Measurements from ENCODE around the gene C18orf32. TPM values are rescaled to one million over a fixed set of nuclear protein-coding genes. Genes with fewer than 3 reads are reported as not detected.

C18orf32 gene
- total and polyA plus RNA-seq, 2 donors (not counting 1 experiment from before 2014, with no cell fraction given), result 11.9 to 39.1 TPM

GRCh38 chr18:49495480-49495879, 8.4 kb upstream of the C18orf32 start:
- Histone ChIP-seq H3K9ac (ENCODE audit: insufficient read depth, low read length) (no peak overlapping the region), H2AFZ (ENCODE audit: low read length) (no peak overlapping the region), H4K20me1 (ENCODE audit: control insufficient read depth, extremely low read depth, insufficient read depth, low read length) (no peaks in the 10 kb centered on the region), H3K9me3 (ENCODE audit: control insufficient read depth, insufficient read depth, low read depth, low read length) (no peaks in the 10 kb centered on the region), H3K79me2 (ENCODE audit: control insufficient read depth, insufficient read depth, low read length) (peaks cover 18% of the 10 kb centered on the region), H3K27me3 (ENCODE audit: control insufficient read depth, insufficient read depth, low read length) (no peaks in the 10 kb centered on the region), H3K4me1 (ENCODE audit: control insufficient read depth, extremely low read depth, insufficient read depth, low read length) (peaks cover 3% of the 10 kb centered on the region), H3K4me2 (ENCODE audit: extremely low read depth, insufficient read depth, low read length) (no peak overlapping the region), H3K4me3 (replicated peaks in 1 of 4; ENCODE audit: control extremely low read depth in 1 of 4, insufficient read depth in 1 of 4, low read depth in 3 of 4, low read length in 4 of 4) (no peak overlapping the region), H3K27ac (ENCODE audit: insufficient read depth, low read length) (no peak overlapping the region), H3K36me3 (ENCODE audit: control insufficient read depth, insufficient read depth, low read length) (no peaks in the 10 kb centered on the region)
- no peak for TF ChIP-seq EZH2 (IDR thresholded peaks at IDR 0.05; ENCODE audit: low read length, missing control alignments)
- TF ChIP-seq, protein P1, sequence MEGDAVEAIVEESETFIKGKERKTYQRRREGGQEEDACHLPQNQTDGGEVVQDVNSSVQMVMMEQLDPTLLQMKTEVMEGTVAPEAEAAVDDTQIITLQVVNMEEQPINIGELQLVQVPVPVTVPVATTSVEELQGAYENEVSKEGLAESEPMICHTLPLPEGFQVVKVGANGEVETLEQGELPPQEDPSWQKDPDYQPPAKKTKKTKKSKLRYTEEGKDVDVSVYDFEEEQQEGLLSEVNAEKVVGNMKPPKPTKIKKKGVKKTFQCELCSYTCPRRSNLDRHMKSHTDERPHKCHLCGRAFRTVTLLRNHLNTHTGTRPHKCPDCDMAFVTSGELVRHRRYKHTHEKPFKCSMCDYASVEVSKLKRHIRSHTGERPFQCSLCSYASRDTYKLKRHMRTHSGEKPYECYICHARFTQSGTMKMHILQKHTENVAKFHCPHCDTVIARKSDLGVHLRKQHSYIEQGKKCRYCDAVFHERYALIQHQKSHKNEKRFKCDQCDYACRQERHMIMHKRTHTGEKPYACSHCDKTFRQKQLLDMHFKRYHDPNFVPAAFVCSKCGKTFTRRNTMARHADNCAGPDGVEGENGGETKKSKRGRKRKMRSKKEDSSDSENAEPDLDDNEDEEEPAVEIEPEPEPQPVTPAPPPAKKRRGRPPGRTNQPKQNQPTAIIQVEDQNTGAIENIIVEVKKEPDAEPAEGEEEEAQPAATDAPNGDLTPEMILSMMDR (conservative IDR thresholded peaks at IDR 0.05 in 1 of 2, IDR thresholded peaks at IDR 0.05 in 1 of 2; ENCODE audit: low read depth in 1 of 2, low read length in 2 of 2), result no peak
- no peak for DNase-seq (ENCODE audit: low read depth in 2 of 2)

GRCh38 chr18:49495076-49495475, 8.0 kb upstream of the C18orf32 start:
- no peak overlapping the region for H3K4me2 ChIP-seq (ENCODE audit: extremely low read depth, insufficient read depth, low read length)
- H3K9ac ChIP-seq (ENCODE audit: insufficient read depth, low read length), result no peak overlapping the region
- H3K4me3 ChIP-seq (replicated peaks in 1 of 4; ENCODE audit: control extremely low read depth in 1 of 4, insufficient read depth in 1 of 4, low read depth in 3 of 4, low read length in 4 of 4), result no peak overlapping the region
- no peaks in the 10 kb centered on the region for H4K20me1 ChIP-seq (ENCODE audit: control insufficient read depth, extremely low read depth, insufficient read depth, low read length)
- no peak overlapping the region for H2AFZ ChIP-seq (ENCODE audit: low read length)
- peaks cover 4% of the 10 kb centered on the region for H3K4me1 ChIP-seq (ENCODE audit: control insufficient read depth, extremely low read depth, insufficient read depth, low read length)
- H3K27ac ChIP-seq (ENCODE audit: insufficient read depth, low read length), result no peak overlapping the region
- peaks cover 21% of the 10 kb centered on the region for H3K79me2 ChIP-seq (ENCODE audit: control insufficient read depth, insufficient read depth, low read length)
- TF ChIP-seq, protein P1 (conservative IDR thresholded peaks at IDR 0.05 in 1 of 2, IDR thresholded peaks at IDR 0.05 in 1 of 2; ENCODE audit: low read depth in 1 of 2, low read length in 2 of 2), result no peak
- no peak for TF ChIP-seq EZH2 (IDR thresholded peaks at IDR 0.05; ENCODE audit: low read length, missing control alignments)
- H3K27me3 ChIP-seq (ENCODE audit: control insufficient read depth, insufficient read depth, low read length), result no peaks in the 10 kb centered on the region
- no peak for DNase-seq (ENCODE audit: low read depth in 2 of 2)
- H3K9me3 ChIP-seq (ENCODE audit: control insufficient read depth, insufficient read depth, low read depth, low read length), result no peaks in the 10 kb centered on the region
- no peaks in the 10 kb centered on the region for H3K36me3 ChIP-seq (ENCODE audit: control insufficient read depth, insufficient read depth, low read length)

- Histone ChIP-seq H3K4me2 (ENCODE audit: extremely low read depth, insufficient read depth, low read length) (no peak overlapping the region), H2AFZ (ENCODE audit: low read length) (no peak overlapping the region), H3K36me3 (ENCODE audit: control insufficient read depth, insufficient read depth, low read length) (peaks cover 1% of the 10 kb centered on the region), H3K27me3 (ENCODE audit: control insufficient read depth, insufficient read depth, low read length) (no peaks in the 10 kb centered on the region), H3K9me3 (ENCODE audit: control insufficient read depth, insufficient read depth, low read depth, low read length) (no peaks in the 10 kb centered on the region), H3K4me3 (replicated peaks in 1 of 4; ENCODE audit: control extremely low read depth in 1 of 4, insufficient read depth in 1 of 4, low read depth in 3 of 4, low read length in 4 of 4) (no peak overlapping the region), H3K9ac (ENCODE audit: insufficient read depth, low read length) (no peak overlapping the region), H3K79me2 (ENCODE audit: control insufficient read depth, insufficient read depth, low read length) (peaks cover 25% of the 10 kb centered on the region), H4K20me1 (ENCODE audit: control insufficient read depth, extremely low read depth, insufficient read depth, low read length) (no peaks in the 10 kb centered on the region), H3K4me1 (ENCODE audit: control insufficient read depth, extremely low read depth, insufficient read depth, low read length) (peaks cover 4% of the 10 kb centered on the region), H3K27ac (ENCODE audit: insufficient read depth, low read length) (no peak overlapping the region)
- TF ChIP-seq EZH2 (IDR thresholded peaks at IDR 0.05; ENCODE audit: low read length, missing control alignments), result no peak
- TF ChIP-seq, protein P1 (conservative IDR thresholded peaks at IDR 0.05 in 1 of 2, IDR thresholded peaks at IDR 0.05 in 1 of 2; ENCODE audit: low read depth in 1 of 2, low read length in 2 of 2), result no peak
- DNase-seq (ENCODE audit: low read depth in 2 of 2), result no peak
Measured at GRCh38 chr18:49494660-49495059, 7.6 kb upstream of the C18orf32 start.
